ENCODE measurements around the gene WDFY4.

Gene WDFY4

DNA sequence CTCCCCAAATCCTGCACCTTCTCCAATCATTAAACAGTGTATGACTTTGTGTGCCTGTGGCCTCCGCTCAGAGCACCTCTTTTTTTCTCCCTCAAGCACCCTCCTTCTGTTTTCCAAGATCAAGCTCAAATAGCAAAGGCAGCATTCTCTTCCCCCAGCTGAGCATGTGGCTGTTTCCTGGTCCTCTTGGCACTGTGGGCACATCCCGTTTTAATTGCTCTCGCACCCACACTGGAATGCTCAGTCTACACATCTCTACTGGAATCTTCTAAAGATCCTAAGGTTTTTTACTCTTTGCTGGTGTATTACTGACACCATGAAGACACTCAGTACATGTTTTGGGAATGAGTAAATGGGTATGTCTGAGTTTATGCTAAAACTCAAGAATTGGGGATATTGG is 107.4 kb downstream of the WDFY4 start:
- no peak overlapping the region for H2AFZ ChIP-seq (ENCODE audit: low read length, unreplicated experiment)
- no peaks in the 10 kb centered on the region for H3K4me1 ChIP-seq (ENCODE audit: control insufficient read depth, insufficient read depth, low read length, unreplicated experiment)
- H3K27me3 ChIP-seq (ENCODE audit: insufficient read depth, low read length), result peaks cover 43% of the 10 kb centered on the region
- no peaks in the 10 kb centered on the region for H3K79me2 ChIP-seq (ENCODE audit: control insufficient read depth, insufficient read depth, low read length, unreplicated experiment)
- H3K4me3 ChIP-seq (ENCODE audit: low read depth, low read length), result no peak overlapping the region
- H3K27ac ChIP-seq (ENCODE audit: low read depth, low read length), result no peak overlapping the region
- no peaks in the 10 kb centered on the region for H3K36me3 ChIP-seq (ENCODE audit: insufficient read depth, low read length)

DNA sequence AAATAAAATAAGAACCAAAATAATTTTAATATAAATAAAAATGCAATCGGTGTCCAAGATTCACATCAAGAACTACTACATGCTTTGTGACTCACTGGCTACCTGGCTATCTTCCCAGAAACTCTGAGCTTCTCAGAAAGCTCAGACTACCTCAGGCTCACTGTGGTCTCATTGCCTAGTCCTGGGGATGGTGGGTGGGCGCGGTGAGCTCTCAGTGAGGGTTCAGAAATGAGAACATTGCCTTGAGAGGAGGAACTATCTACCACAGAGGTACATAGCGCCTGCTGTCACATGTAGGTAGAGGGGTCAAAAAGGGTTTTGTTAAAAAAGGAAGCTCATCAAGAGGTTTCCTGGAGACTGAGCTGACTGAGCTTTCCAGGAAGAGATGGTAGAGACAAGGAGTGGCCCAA is 108.0 kb downstream of the WDFY4 start:
- Histone ChIP-seq H3K36me3 (ENCODE audit: insufficient read depth, low read length) (no peaks in the 10 kb centered on the region), H3K4me1 (ENCODE audit: control insufficient read depth, insufficient read depth, low read length, unreplicated experiment) (no peaks in the 10 kb centered on the region), H3K4me3 (ENCODE audit: low read depth, low read length) (no peak overlapping the region), H2AFZ (ENCODE audit: low read length, unreplicated experiment) (no peak overlapping the region), H3K27ac (ENCODE audit: low read depth, low read length) (no peak overlapping the region), H3K79me2 (ENCODE audit: control insufficient read depth, insufficient read depth, low read length, unreplicated experiment) (no peaks in the 10 kb centered on the region), H3K27me3 (ENCODE audit: insufficient read depth, low read length) (peaks cover 40% of the 10 kb centered on the region)

DNA sequence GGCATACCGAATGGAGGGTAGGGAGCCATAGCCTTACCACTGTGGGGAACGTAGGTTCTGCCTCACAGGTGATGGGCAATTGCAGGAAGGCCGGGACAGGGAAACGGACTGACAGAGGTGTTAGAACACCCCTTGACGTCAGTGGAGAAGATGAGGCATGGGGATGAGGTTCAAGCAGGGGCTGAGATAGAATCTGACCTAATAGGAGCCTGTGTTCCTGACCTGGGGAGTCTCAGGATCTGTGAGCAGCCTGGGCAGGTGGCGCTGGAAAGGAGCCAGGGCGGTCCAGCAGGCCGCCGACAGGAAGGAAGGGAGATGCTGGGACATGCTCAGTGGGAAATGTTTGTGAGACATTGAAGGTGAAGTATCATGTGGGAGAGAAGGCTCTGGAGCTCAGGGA is 109.4 kb downstream of the WDFY4 start:
- Histone ChIP-seq H3K27me3 (ENCODE audit: insufficient read depth, low read length) (peaks cover 33% of the 10 kb centered on the region), H3K36me3 (ENCODE audit: insufficient read depth, low read length) (no peaks in the 10 kb centered on the region), H3K4me3 (ENCODE audit: low read depth, low read length) (no peak overlapping the region), H2AFZ (ENCODE audit: low read length, unreplicated experiment) (no peak overlapping the region), H3K27ac (ENCODE audit: low read depth, low read length) (no peak overlapping the region), H3K4me1 (ENCODE audit: control insufficient read depth, insufficient read depth, low read length, unreplicated experiment) (no peaks in the 10 kb centered on the region), H3K79me2 (ENCODE audit: control insufficient read depth, insufficient read depth, low read length, unreplicated experiment) (no peaks in the 10 kb centered on the region)

DNA sequence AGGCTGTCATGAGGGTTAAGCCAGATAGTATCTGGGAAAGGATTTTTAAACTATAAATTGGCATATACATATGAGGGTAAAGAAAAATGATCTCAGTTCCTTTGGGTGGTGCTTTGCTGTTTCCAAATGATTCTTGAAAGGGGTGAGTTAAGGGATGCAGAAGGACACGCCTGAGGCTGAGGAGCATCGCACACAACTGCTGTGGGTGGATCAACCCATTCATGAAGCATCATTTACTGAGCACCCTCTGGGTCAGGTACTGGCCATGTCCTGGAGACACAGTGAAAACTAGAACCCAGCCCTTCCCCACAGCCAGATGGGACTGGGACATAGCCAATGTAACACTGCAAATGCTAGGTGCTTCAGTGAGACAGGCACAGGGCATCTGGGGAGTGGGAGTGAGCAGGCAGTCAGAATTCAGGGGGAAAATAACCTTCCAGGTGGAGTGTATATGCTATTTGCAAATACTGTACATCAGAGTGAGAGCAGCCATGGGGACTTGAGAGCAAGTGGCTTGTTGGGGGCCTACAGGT is 112.1 kb downstream of the WDFY4 start:
- Histone ChIP-seq H3K27me3 (ENCODE audit: insufficient read depth, low read length) (peaks cover 12% of the 10 kb centered on the region; the same call in 1 of the 2 replicates), H3K4me3 (ENCODE audit: low read depth, low read length) (no peak overlapping the region), H2AFZ (ENCODE audit: low read length, unreplicated experiment) (no peak overlapping the region), H3K4me1 (ENCODE audit: control insufficient read depth, insufficient read depth, low read length, unreplicated experiment) (no peaks in the 10 kb centered on the region), H3K27ac (ENCODE audit: low read depth, low read length) (no peak overlapping the region), H3K36me3 (ENCODE audit: insufficient read depth, low read length) (no peaks in the 10 kb centered on the region), H3K79me2 (ENCODE audit: control insufficient read depth, insufficient read depth, low read length, unreplicated experiment) (no peaks in the 10 kb centered on the region)

DNA sequence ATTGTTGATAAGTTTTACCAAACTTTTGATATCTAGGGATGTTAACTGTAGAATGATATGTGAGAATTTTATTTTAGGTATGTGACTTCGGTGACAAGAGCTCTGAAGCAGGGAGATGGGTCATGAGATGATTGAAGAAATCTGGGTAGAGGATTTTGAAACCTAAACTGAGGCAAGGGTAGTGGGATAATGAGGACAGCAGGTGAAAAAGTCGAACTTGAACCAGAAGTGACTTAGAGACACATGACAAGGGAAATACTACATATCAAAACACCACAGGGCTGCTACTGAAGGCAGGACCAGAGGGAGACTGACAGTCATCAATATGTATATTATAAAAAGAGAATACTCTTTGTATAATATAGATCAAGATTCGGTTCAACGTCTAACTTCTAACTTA is 113.2 kb downstream of the WDFY4 start:
- Histone ChIP-seq H3K27me3 (ENCODE audit: insufficient read depth, low read length) (peaks cover 7% of the 10 kb centered on the region; the same call in 1 of the 2 replicates), H3K4me1 (ENCODE audit: control insufficient read depth, insufficient read depth, low read length, unreplicated experiment) (no peaks in the 10 kb centered on the region), H2AFZ (ENCODE audit: low read length, unreplicated experiment) (no peak overlapping the region), H3K36me3 (ENCODE audit: insufficient read depth, low read length) (no peaks in the 10 kb centered on the region), H3K79me2 (ENCODE audit: control insufficient read depth, insufficient read depth, low read length, unreplicated experiment) (no peaks in the 10 kb centered on the region), H3K27ac (ENCODE audit: low read depth, low read length) (no peak overlapping the region), H3K4me3 (ENCODE audit: low read depth, low read length) (no peak overlapping the region)

DNA sequence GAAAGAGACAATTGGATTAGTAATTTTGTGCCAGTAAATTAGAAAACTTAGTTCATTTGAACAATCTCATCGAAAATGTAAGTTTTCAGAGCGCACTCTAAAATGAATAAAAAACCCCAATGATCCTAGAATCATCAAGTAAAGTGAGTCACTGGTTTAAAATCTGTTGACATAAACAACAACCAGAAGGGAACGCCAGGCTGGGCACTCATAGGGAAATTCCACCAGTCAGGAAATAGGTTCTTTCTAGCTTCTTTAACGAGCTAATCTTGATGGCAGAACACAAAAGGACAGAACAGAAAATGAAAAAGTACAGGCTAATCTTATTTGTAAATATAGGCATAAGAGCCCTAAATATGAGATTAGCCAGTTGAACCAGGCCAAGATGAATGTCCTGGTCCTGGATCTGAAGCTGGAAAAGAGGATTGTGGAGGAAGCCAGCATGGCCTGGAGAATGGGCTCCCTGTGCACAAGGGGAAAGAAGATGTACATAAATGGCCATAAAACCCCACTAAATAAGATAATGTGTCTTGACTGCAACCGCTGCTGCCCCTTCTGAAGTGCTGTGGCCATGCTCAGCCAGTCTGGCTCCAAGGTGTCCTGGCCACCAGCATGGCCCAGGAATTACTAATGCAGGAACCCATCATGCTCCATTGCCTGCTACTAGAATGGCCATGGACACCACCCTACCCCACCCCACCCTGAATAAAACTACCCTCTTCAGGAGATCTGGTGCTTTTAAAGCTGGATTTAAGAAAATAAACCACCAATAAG is 114.0 kb downstream of the WDFY4 start:
- H2AFZ ChIP-seq (ENCODE audit: low read length, unreplicated experiment), result no peak overlapping the region
- no peaks in the 10 kb centered on the region for H3K79me2 ChIP-seq (ENCODE audit: control insufficient read depth, insufficient read depth, low read length, unreplicated experiment)
- no peak overlapping the region for H3K4me3 ChIP-seq (ENCODE audit: low read depth, low read length)
- no peaks in the 10 kb centered on the region for H3K4me1 ChIP-seq (ENCODE audit: control insufficient read depth, insufficient read depth, low read length, unreplicated experiment)
- H3K27me3 ChIP-seq (ENCODE audit: insufficient read depth, low read length), result peaks cover 13% of the 10 kb centered on the region; the same call in 1 of the 2 replicates
- H3K36me3 ChIP-seq (ENCODE audit: insufficient read depth, low read length), result no peaks in the 10 kb centered on the region
- no peak overlapping the region for H3K27ac ChIP-seq (ENCODE audit: low read depth, low read length)

DNA sequence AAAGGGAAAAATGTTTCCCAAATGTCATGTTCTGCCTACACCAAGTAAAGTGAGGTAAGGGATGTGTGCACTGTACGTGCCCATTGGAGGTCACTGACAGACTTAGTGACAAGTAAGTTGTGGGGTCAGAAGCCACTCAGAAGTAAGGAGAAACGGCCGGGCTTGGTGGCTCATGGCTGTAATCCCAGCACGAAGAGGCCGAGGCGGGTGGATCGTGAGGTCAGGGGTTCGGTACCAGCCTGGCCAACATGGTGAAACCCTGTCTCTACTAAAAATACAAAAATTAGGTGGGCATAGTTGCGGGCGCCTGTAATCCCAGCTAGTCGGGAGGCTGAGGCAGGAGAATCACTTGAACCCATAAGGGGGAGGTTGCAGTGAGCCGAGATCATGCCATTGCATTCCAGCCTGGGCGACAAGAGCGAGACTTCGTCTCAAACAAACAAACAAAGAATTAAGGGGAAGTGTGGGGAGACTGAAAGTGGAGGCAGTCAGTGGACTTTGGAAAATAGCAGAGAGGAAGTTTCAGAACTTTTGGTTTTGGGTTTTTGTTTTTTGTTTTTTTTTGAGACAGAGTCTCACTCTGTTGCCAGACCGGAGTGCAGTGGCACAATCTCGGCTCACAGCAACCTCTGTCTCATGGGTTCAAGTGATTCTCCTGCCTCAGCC is 114.8 kb downstream of the WDFY4 start:
- Histone ChIP-seq H3K27ac (ENCODE audit: low read depth, low read length) (no peak overlapping the region), H3K36me3 (ENCODE audit: insufficient read depth, low read length) (no peaks in the 10 kb centered on the region), H3K4me3 (ENCODE audit: low read depth, low read length) (no peak overlapping the region), H3K27me3 (ENCODE audit: insufficient read depth, low read length) (peaks cover 16% of the 10 kb centered on the region), H2AFZ (ENCODE audit: low read length, unreplicated experiment) (no peak overlapping the region), H3K4me1 (ENCODE audit: control insufficient read depth, insufficient read depth, low read length, unreplicated experiment) (no peaks in the 10 kb centered on the region), H3K79me2 (ENCODE audit: control insufficient read depth, insufficient read depth, low read length, unreplicated experiment) (no peaks in the 10 kb centered on the region)

DNA sequence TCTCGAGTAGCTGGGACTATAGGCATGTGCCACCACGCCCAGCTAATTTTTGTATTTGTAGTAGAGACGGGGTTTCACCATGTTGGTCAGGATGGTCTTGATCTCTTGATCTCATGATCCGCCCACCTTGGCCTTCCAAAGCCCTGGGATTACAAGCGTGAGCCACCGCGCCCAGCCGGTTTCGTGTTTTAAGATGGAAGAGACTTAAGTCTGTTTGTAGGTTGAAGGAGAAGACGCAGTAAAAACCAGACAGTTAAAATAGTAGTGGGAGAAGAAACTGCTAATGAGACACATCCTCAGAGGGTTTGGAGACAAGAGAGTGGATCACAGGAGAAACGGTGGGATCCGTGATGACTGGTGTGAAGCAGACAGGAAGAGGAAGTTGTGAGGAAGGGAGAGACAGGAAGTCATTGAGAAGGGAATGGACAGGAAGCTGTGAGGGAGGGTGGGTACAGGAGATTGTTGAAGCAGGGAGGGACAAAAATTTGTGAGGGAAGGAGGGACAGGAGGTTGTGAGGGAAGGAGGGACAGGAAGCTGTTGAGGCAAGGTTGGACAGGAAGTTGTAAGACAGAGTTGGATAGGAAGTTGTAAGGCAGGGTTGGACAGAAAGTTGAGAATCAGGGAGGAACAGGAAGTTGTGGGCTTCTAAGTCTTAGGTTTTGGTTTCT is 115.5 kb downstream of the WDFY4 start:
- H3K4me3 ChIP-seq (ENCODE audit: low read depth, low read length), result no peak overlapping the region
- H3K27ac ChIP-seq (ENCODE audit: low read depth, low read length), result no peak overlapping the region
- no peaks in the 10 kb centered on the region for H3K4me1 ChIP-seq (ENCODE audit: control insufficient read depth, insufficient read depth, low read length, unreplicated experiment)
- H3K27me3 ChIP-seq (ENCODE audit: insufficient read depth, low read length), result peaks cover 17% of the 10 kb centered on the region
- H3K36me3 ChIP-seq (ENCODE audit: insufficient read depth, low read length), result no peaks in the 10 kb centered on the region
- H3K79me2 ChIP-seq (ENCODE audit: control insufficient read depth, insufficient read depth, low read length, unreplicated experiment), result no peaks in the 10 kb centered on the region
- H2AFZ ChIP-seq (ENCODE audit: low read length, unreplicated experiment), result no peak overlapping the region

DNA sequence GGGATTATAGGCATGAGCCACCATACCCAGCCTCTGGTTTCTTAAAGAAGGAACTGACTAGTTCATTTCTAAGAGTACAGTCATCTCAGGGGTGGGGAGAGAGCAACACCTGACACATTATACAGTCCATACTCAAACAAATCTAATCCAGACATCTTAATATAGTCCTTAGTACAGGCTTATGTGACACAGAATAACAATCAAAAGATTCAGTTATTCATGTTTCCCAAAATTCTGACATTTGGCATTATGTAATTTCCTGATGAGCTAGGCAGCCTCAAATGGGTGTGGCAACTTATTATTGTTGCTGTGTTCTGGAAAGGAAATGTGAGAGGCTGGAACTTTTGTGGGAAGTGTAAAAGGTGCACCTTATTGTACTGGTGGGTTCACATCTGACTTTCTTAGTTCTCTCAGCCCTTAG is 116.3 kb downstream of the WDFY4 start:
- no peaks in the 10 kb centered on the region for H3K4me1 ChIP-seq (ENCODE audit: control insufficient read depth, insufficient read depth, low read length, unreplicated experiment)
- H3K79me2 ChIP-seq (ENCODE audit: control insufficient read depth, insufficient read depth, low read length, unreplicated experiment), result no peaks in the 10 kb centered on the region
- H3K27ac ChIP-seq (ENCODE audit: low read depth, low read length), result no peak overlapping the region
- H3K4me3 ChIP-seq (ENCODE audit: low read depth, low read length), result no peak overlapping the region
- no peak overlapping the region for H2AFZ ChIP-seq (ENCODE audit: low read length, unreplicated experiment)
- H3K27me3 ChIP-seq (ENCODE audit: insufficient read depth, low read length), result peaks cover 24% of the 10 kb centered on the region
- H3K36me3 ChIP-seq (ENCODE audit: insufficient read depth, low read length), result no peaks in the 10 kb centered on the region

DNA sequence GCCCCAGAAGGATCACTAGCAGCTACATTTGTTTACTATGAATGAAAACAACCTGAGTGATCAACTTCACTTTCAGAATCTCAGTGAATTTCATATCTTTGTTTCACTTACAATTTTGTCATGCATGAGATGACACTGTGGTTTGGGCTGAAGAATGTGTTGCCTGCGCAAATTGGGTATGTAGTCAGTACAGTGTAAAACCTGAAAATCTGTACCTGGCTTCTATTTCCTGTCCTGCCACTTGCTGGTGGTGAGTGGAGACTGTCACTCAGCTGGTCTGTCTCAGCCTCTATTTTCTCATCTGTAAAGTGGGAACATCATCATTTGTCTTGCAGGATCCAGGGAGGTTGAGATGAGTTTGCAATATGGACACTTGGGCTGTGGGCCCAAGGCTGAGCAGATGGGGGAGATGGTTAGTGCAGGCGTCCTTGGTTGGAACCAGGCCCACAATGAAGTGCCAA is 118.0 kb downstream of the WDFY4 start:
- H3K27ac ChIP-seq (ENCODE audit: low read depth, low read length), result no peak overlapping the region
- no peaks in the 10 kb centered on the region for H3K79me2 ChIP-seq (ENCODE audit: control insufficient read depth, insufficient read depth, low read length, unreplicated experiment)
- H3K36me3 ChIP-seq (ENCODE audit: insufficient read depth, low read length), result no peaks in the 10 kb centered on the region
- no peak overlapping the region for H3K4me3 ChIP-seq (ENCODE audit: low read depth, low read length)
- H3K27me3 ChIP-seq (ENCODE audit: insufficient read depth, low read length), result peaks cover 35% of the 10 kb centered on the region
- no peak overlapping the region for H2AFZ ChIP-seq (ENCODE audit: low read length, unreplicated experiment)
- no peaks in the 10 kb centered on the region for H3K4me1 ChIP-seq (ENCODE audit: control insufficient read depth, insufficient read depth, low read length, unreplicated experiment)

Measured in ACC112 (cell line).